Measurements from ENCODE around the gene SMURF2.

DNA sequence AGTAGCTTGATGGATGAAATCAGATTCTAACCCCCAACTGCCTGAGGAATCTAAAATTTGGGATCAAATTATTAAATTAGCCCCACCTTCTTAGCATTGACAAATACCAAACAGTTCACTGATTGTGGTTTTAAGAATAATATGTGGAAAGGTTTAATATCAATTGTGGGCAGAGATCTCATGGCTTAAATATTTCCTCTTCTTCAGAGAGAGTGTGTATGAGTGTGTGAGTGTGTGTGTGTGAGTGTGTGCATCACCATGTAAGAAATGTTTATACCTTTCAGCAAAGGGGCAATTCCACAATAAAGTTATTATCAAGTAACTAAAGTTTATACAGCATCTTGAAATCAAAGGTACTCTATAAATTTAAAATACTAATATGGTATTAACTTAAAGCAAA, 3.2 kb downstream of the SMURF2 start:
- TF ChIP-seq POLR2AphosphoS5 (IDR thresholded peaks at IDR 0.05; ENCODE audit: low read depth, low read length) (no peak), TAF1 (IDR thresholded peaks at IDR 0.05; ENCODE audit: borderline replicate concordance, insufficient read depth, low read length) (no peak), FOXP2 (optimal IDR thresholded peaks at IDR 0.05; ENCODE audit: borderline replicate concordance, extremely low read depth, extremely low read length, insufficient read depth) (no peak), SIN3A (IDR thresholded peaks at IDR 0.05; ENCODE audit: borderline replicate concordance, insufficient read depth, low read length) (no peak)
- TF ChIP-seq, protein P1, sequence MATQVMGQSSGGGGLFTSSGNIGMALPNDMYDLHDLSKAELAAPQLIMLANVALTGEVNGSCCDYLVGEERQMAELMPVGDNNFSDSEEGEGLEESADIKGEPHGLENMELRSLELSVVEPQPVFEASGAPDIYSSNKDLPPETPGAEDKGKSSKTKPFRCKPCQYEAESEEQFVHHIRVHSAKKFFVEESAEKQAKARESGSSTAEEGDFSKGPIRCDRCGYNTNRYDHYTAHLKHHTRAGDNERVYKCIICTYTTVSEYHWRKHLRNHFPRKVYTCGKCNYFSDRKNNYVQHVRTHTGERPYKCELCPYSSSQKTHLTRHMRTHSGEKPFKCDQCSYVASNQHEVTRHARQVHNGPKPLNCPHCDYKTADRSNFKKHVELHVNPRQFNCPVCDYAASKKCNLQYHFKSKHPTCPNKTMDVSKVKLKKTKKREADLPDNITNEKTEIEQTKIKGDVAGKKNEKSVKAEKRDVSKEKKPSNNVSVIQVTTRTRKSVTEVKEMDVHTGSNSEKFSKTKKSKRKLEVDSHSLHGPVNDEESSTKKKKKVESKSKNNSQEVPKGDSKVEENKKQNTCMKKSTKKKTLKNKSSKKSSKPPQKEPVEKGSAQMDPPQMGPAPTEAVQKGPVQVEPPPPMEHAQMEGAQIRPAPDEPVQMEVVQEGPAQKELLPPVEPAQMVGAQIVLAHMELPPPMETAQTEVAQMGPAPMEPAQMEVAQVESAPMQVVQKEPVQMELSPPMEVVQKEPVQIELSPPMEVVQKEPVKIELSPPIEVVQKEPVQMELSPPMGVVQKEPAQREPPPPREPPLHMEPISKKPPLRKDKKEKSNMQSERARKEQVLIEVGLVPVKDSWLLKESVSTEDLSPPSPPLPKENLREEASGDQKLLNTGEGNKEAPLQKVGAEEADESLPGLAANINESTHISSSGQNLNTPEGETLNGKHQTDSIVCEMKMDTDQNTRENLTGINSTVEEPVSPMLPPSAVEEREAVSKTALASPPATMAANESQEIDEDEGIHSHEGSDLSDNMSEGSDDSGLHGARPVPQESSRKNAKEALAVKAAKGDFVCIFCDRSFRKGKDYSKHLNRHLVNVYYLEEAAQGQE (IDR thresholded peaks at IDR 0.05; ENCODE audit: insufficient read depth in 1 of 2, low read depth in 2 of 2, low read length in 2 of 2): no peak
